ENCODE results near the gene LRG1. TPM values are rescaled to one million over a fixed set of nuclear protein-coding genes. Genes with fewer than 3 reads are reported as not detected.

Gene LRG1
- total and polyA plus RNA-seq, 9 donors, result 0.33 to 7.6 (median 2.7) TPM

- Histone ChIP-seq H3K9me3 (no peaks in the 10 kb centered on the region), H3K27ac (no peak overlapping the region), H3K36me3 (no peaks in the 10 kb centered on the region), H3K4me1 (ENCODE audit: insufficient read depth) (peaks cover 9% of the 10 kb centered on the region), H3K4me3 (no peak overlapping the region), H3K27me3 (no peaks in the 10 kb centered on the region)
- no peak for DNase-seq
- whole genome bisulfite sequencing, 3 donors, result 75 to 86% (median 79%) methylated on average over 17 of the region's 17 CpGs
- no peak for TF ChIP-seq POLR2A (IDR thresholded peaks at IDR 0.05)
- no peak for TF ChIP-seq CTCF (IDR thresholded peaks at IDR 0.05)
- no peak for TF ChIP-seq EP300 (IDR thresholded peaks at IDR 0.05)
- intact Hi-C loops (cut with DNase I), result no loop called here
Measured at GRCh38 chr19:4507804-4508203, 32.0 kb downstream of the LRG1 start.

GRCh38 chr19:4507150-4507452 is 32.7 kb downstream of the LRG1 start:
- H3K4me3 ChIP-seq, result no peak overlapping the region
- peak overlapping the region in 1 of 2 donors; percentile 29 for H3K27ac ChIP-seq
- DNase-seq, result peak in 2 of 5 donors; percentile 47 to 58
- H3K36me3 ChIP-seq, result no peaks in the 10 kb centered on the region
- TF ChIP-seq POLR2A (IDR thresholded peaks at IDR 0.05) (no peak), EP300 (IDR thresholded peaks at IDR 0.05) (no peak), CTCF (IDR thresholded peaks at IDR 0.05) (no peak)
- 40 to 70% (median 46%) methylated on average over 12 of the region's 12 CpGs for WGBS, 3 donors
- H3K4me1 ChIP-seq (ENCODE audit: insufficient read depth), result peaks cover 9% of the 10 kb centered on the region
- intact Hi-C loops (cut with DNase I), result no loop called here
- H3K27me3 ChIP-seq, result no peaks in the 10 kb centered on the region
- H3K9me3 ChIP-seq, result no peaks in the 10 kb centered on the region

DNA sequence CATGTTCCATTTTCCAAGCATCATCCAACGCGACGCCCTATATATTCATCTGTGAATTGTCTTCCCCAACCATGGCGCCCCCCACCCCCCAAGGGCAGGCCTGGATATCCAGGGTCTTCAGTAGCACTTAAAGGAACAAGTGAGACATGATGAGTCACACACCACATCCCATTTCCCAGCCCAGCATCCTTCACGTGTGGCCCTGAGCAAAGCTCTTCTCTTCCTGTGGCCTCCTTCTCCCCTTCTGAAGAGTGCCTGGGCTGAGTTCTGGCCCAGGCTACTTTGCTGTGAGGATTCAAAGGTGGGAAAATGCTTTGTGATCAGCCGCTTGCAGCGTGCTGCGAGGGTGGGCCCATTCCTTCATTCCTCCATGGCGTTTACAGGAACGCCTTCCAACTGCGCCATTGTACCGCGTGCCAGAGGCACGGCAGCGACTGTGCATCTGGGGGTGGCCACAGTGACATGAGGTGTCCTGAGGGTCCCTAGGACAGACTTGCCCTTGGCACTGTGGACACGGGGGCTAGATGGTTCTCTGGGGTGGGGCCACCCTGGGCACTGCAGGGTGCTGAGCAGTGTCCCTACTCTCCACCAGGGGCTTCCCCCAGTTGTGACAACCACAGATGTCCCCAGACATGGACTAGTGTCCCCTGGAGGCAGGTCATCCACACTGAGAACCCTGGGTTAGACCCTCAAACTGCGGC is 33.2 kb downstream of the LRG1 start:
- no peaks in the 10 kb centered on the region for H3K9me3 ChIP-seq
- H3K36me3 ChIP-seq, result no peaks in the 10 kb centered on the region
- H3K4me1 ChIP-seq (ENCODE audit: insufficient read depth), result peaks cover 9% of the 10 kb centered on the region
- H3K27ac ChIP-seq, result peak overlapping the region in 1 of 2 donors; percentile 29
- no peaks in the 10 kb centered on the region for H3K27me3 ChIP-seq
- no peak for DNase-seq
- intact Hi-C loops (cut with DNase I), result no loop called here
- TF ChIP-seq POLR2A (IDR thresholded peaks at IDR 0.05), result no peak
- TF ChIP-seq CTCF (IDR thresholded peaks at IDR 0.05), result no peak
- no peak for TF ChIP-seq EP300 (IDR thresholded peaks at IDR 0.05)
- no peak overlapping the region for H3K4me3 ChIP-seq
- WGBS, 3 donors, result 74 to 85% (median 78%) methylated on average over 17 of the region's 17 CpGs

DNA sequence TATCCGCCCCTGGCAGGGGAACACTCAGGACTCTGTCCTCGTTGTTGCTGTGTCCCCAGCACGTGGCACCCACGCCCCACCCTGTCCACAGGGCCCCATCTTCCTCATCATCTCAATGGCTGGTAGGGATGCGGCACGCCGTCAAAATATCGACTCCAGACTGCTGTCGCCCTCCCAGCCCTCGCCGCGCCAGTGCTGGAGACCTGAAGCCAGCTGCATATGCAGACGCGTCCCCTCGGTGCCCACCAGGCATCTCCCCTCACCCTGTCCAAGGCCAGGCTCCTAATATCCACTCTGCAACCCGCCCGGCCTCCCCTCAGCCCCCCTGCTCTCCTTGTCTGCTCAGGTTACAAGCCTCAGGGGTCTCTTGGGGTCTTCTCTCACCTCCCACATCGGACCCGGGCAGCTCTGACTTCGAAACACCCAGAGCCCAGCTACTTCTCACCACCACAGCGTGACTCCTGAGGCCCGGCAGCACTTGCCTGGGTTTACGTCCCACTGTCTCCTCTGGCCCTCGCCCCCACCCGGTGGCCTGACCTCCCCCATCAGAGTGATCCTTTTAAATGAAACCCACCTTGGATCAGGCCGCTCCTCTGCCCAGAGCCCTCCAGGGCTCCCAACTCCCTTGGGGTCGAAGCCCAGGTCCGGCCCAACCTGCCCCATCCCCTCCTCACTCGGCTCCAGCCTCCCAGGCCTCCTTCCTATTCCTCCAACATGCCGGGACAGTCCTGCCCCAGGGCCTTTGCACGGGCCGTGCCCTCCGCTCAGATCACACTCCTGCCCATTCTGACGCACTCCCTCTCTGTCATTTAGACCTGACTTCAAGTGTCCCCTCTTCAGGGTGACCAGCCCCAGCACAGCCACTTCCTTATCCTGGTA is 34.0 kb downstream of the LRG1 start:
- intact Hi-C loops (cut with DNase I), result no loop called here
- peak overlapping the region in 1 of 2 donors; percentile 29 for H3K27ac ChIP-seq
- WGBS, 3 donors, result 92 to 96% (median 93%) methylated on average over 34 of the region's 34 CpGs
- H3K36me3 ChIP-seq, result no peaks in the 10 kb centered on the region
- no peak for TF ChIP-seq POLR2A (IDR thresholded peaks at IDR 0.05)
- no peak for TF ChIP-seq EP300 (IDR thresholded peaks at IDR 0.05)
- TF ChIP-seq CTCF (IDR thresholded peaks at IDR 0.05), result no peak
- H3K4me1 ChIP-seq (ENCODE audit: insufficient read depth), result peaks cover 9% of the 10 kb centered on the region
- no peak overlapping the region for H3K4me3 ChIP-seq
- DNase-seq, result peak in 1 of 5 donors; percentile 28
- H3K9me3 ChIP-seq, result no peaks in the 10 kb centered on the region
- no peaks in the 10 kb centered on the region for H3K27me3 ChIP-seq

Measured in ovary (tissue), 9 donors.